K562 (cell line): ENCODE measurements around the gene SLC24A3. TPM values are rescaled to one million over a fixed set of nuclear protein-coding genes. Genes with fewer than 3 reads are reported as not detected.

ENCODE experiments used
- ATAC-seq: fragments of 200-7000 bp; cut with Tn5 transposase; 3 replicates; pipeline ENCODE4 v1.9.1; 2020; ENCODE audit warnings: moderate library complexity
- BruUV-seq: library from RNA; stranded (reverse); fragments of 400-500 nt; replicated peaks from 2 replicates; lab custom pipeline; 2021; lab: Mats Ljungman, UMichigan
- CTCF ChIA-PET: fragments of 300-600 bp; formaldehyde crosslinking; extraction: SDS; loops from one replicate; lab custom pipeline; 2021; ENCODE audit warnings: low intra/inter-chr PET ratio; lab: Yijun Ruan, JAX
- POLR2A ChIA-PET: fragments of 300-600, 350-650 bp; sonication (Branson Sonifier 250); formaldehyde crosslinking; extraction: SDS; loops from one replicate; lab custom pipeline; 2021; ENCODE audit warnings: antibody characterized with exemption, inconsistent platforms; lab: Yijun Ruan, JAX
- DNase-seq, 4 experiments: peaks; one replicate each; pipeline versions ENCODE4 v3.0.0 to v3.0.0-alpha.2; 2011 to 2018; ENCODE audit warnings: low spot score in 3 of 4, mixed read lengths in 3 of 4; ENCODE audit errors: extremely low read depth in 1 of 4
- FAIRE-seq: peaks from 2 replicates; lab custom pipeline; 2011; peaks lifted over from hg19 to GRCh38; lab: Jason Lieb, UNC
- H2AFZ ChIP-seq: 2 replicates; pipeline ENCODE4 v1.6.0; 2011; ENCODE audit warnings: low read depth, low read length, control low read depth, inconsistent platforms
- H3K27ac ChIP-seq: fragments of 200-600 bp; 3 replicates; pipeline ENCODE4 v1.8.0; 2011; ENCODE audit warnings: low read depth, mild to moderate bottlenecking, control low read depth, inconsistent platforms, low read length, moderate library complexity, mixed read lengths; ENCODE audit errors: extremely low read depth
- H3K27me3 ChIP-seq, 2 experiments: fragments of 300-600 bp in 1 of 2; 2 replicates in 1 of 2; 3 replicates in 1 of 2; pipeline versions ENCODE4 v1.6.0 to v1.8.0; 2011; ENCODE audit warnings: inconsistent platforms in 2 of 2, low read length in 2 of 2, mild to moderate bottlenecking in 1 of 2, mixed read lengths in 1 of 2, moderate library complexity in 1 of 2; ENCODE audit not compliant: control insufficient read depth in 2 of 2, insufficient read depth in 2 of 2
- H3K36me3 ChIP-seq: fragments of 300-600 bp; 3 replicates; pipeline ENCODE4 v1.8.0; 2011; ENCODE audit warnings: mild to moderate bottlenecking, low read length, inconsistent platforms; ENCODE audit not compliant: control insufficient read depth, insufficient read depth
- H3K4me1 ChIP-seq, 2 experiments: fragments of 200-600 bp in 1 of 2; replicated peaks in 1 of 2; 2 replicates in 1 of 2; 3 replicates in 1 of 2; pipeline versions ENCODE4 v1.5.1 to v1.8.0; 2011; ENCODE audit warnings: inconsistent platforms in 2 of 2, low read length in 2 of 2, mild to moderate bottlenecking in 1 of 2, mixed read lengths in 1 of 2, moderate library complexity in 1 of 2; ENCODE audit not compliant: control insufficient read depth in 2 of 2, insufficient read depth in 2 of 2
- H3K4me2 ChIP-seq: 2 replicates; pipeline ENCODE4 v1.6.1; 2011; ENCODE audit warnings: low read length, control low read depth, inconsistent platforms, mixed read lengths; ENCODE audit not compliant: insufficient read depth
- H3K4me3 ChIP-seq: fragments of 200-600 bp; sonication (generic), shearing (Covaris generic); 2 replicates; pipeline ENCODE4 v1.5.1; 2016; ENCODE audit warnings: control low read depth, inconsistent platforms
- H3K79me2 ChIP-seq: fragments of 200-600 bp; 3 replicates; pipeline ENCODE4 v1.8.0; 2011; ENCODE audit warnings: low read length, inconsistent platforms; ENCODE audit not compliant: control insufficient read depth, insufficient read depth
- H3K9ac ChIP-seq, 2 experiments: 2 replicates each; pipeline versions ENCODE4 v1.6.0 to v1.6.1; 2011; ENCODE audit warnings: low read depth in 2 of 2, low read length in 2 of 2, control low read depth in 1 of 2, inconsistent platforms in 1 of 2, mild to moderate bottlenecking in 1 of 2, mixed read lengths in 1 of 2; ENCODE audit not compliant: insufficient read depth in 1 of 2
- H3K9me1 ChIP-seq: one replicate; pipeline ENCODE4 v1.6.0; 2011; ENCODE audit warnings: inconsistent platforms, mild to moderate bottlenecking, low read length, moderate library complexity; ENCODE audit not compliant: control insufficient read depth, insufficient read depth
- H3K9me3 ChIP-seq: replicated peaks from 2 replicates; pipeline ENCODE4 v1.5.1; 2011; ENCODE audit warnings: low read depth, low read length, inconsistent platforms; ENCODE audit not compliant: control insufficient read depth, insufficient read depth
- H4K20me1 ChIP-seq: replicated peaks from 2 replicates; pipeline ENCODE4 v1.6.1; 2011; ENCODE audit warnings: low read length, inconsistent platforms, mixed read lengths; ENCODE audit not compliant: control insufficient read depth, insufficient read depth
- ATF4 ChIP-seq: fragments of 450-650 bp; formaldehyde crosslinking; IDR thresholded peaks from 2 replicates; pipeline ENCODE4 v1.4.0; 2022; ENCODE audit warnings: mild to moderate bottlenecking, moderate library complexity
- CHD7 ChIP-seq: fragments of 200-600 bp; sonication (generic); IDR thresholded peaks from one replicate; pipeline ENCODE4 v1.6.1; 2012; ENCODE audit warnings: mild to moderate bottlenecking, low read depth, low read length, inconsistent platforms
- CXXC5 ChIP-seq: fragments of 250-450 bp; sonication (Bioruptor Pico); IDR thresholded peaks from 2 replicates; pipeline ENCODE4 v1.8.0; 2022; ENCODE audit warnings: inconsistent platforms, mild to moderate bottlenecking, moderate library complexity
- EGR1 ChIP-seq: fragments of 450-650 bp; conservative IDR thresholded peaks from 2 replicates; pipeline ENCODE4 v1.6.1; 2017; ENCODE audit warnings: mild to moderate bottlenecking
- ELF4 ChIP-seq: fragments of 450-650 bp; formaldehyde crosslinking; IDR thresholded peaks from 2 replicates; pipeline ENCODE4 v1.4.0; 2022; ENCODE audit warnings: missing genetic modification characterization
- GABPB1 ChIP-seq: sonication (generic); formaldehyde crosslinking; IDR thresholded peaks from 2 replicates; pipeline ENCODE4 v1.8.0; 2022; ENCODE audit warnings: mild to moderate bottlenecking, missing genetic modification reagents
- KLF16 ChIP-seq: IDR thresholded peaks from 2 replicates; pipeline ENCODE4 v1.6.1; 2016; ENCODE audit warnings: antibody characterized with exemption
- MTA1 ChIP-seq: fragments of 450-650 bp; IDR thresholded peaks from 2 replicates; pipeline ENCODE4 v1.6.1; 2017; ENCODE audit warnings: borderline replicate concordance
- RBBP5 ChIP-seq: fragments of 200-600 bp; sonication (generic); IDR thresholded peaks from 2 replicates; pipeline ENCODE4 v1.6.1; 2012; ENCODE audit warnings: borderline replicate concordance, mild to moderate bottlenecking, low read length, control low read depth, inconsistent platforms; ENCODE audit not compliant: insufficient read depth, poor library complexity, severe bottlenecking
- SETDB1 ChIP-seq: IDR thresholded peaks from one replicate; pipeline ENCODE4 v1.6.1; 2012; ENCODE audit warnings: low read length, control low read depth, inconsistent platforms
- SMARCA5 ChIP-seq: fragments of 450-650 bp; IDR thresholded peaks from 2 replicates; pipeline ENCODE4 v1.6.1; 2016
- SMARCE1 ChIP-seq: fragments of 450-650 bp; IDR thresholded peaks from 2 replicates; pipeline ENCODE4 v1.7.1; 2016; ENCODE audit warnings: mild to moderate bottlenecking
- WGBS: fragments of 100-300 bp; shearing (Covaris generic); methylation state at CpG from one replicate; pipeline ENCODE4 v1.1.6; 2016; ENCODE audit warnings: low coverage, mixed read lengths; ENCODE audit not compliant: insufficient coverage; ENCODE audit errors: missing lambda C conversion rate; 5-methylcytosine and 5-hydroxymethylcytosine counted together
- in situ Hi-C: fragments of 300-500 bp; cut with MboI; formaldehyde crosslinking; loops from 4 replicates; pipeline ENCODE4 v1.15.0; 2018; ENCODE audit warnings: inconsistent platforms, mixed read lengths
- intact Hi-C: fragments of 100-400 bp; cut with micrococcal nuclease; formaldehyde crosslinking; loops from 2 replicates; pipeline ENCODE4 v1.14.2; 2022
- polyA plus RNA-seq, 8 experiments: library from polyadenylated mRNA; depleted of rRNA in 4 of 8; stranded (reverse) in 5 of 8; unstranded in 3 of 8; fragments of >200 nt; fragmentation: Nextera tagmentation in 2 of 8; fragmentation: Illumina TruSeq in 1 of 8; extraction: Ambion mirVana in 2 of 8; extraction: Trizol in 1 of 8; gene quantifications; 2 replicates each; pipeline versions ENCODE4 v1.2.1 to v1.2.3, GENCODE V29; 2011 to 2014; ENCODE audit warnings: inconsistent platforms in 1 of 8, missing spikeins in 1 of 8
- total RNA-seq, 7 experiments: library from RNA; depleted of rRNA in 6 of 7; stranded (reverse); fragments of >200 nt in 6 of 7; fragmentation: Illumina TruSeq in 2 of 7; extraction: Trizol in 2 of 7; gene quantifications; 2 replicates each; pipeline versions ENCODE4 v1.2.1 to v1.2.3, GENCODE V29; 2011 to 2021; ENCODE audit warnings: low replicate concordance in 1 of 7

Gene SLC24A3
- total and polyA plus RNA-seq, 9 of the 15 experiments (the other 6 are each of a cell fraction or from before 2014, with no cell fraction given) = not detected

GRCh38 chr20:19275630-19276071 is 63.2 kb downstream of the SLC24A3 start:
- Histone ChIP-seq H3K36me3 (no peaks in the 10 kb centered on the region), H3K9me3 (no peaks in the 10 kb centered on the region), H3K9me1 (no peaks in the 10 kb centered on the region), H4K20me1 (no peaks in the 10 kb centered on the region), H3K27ac (no peak overlapping the region), H3K9ac (no peak overlapping the region), H3K79me2 (no peaks in the 10 kb centered on the region), H2AFZ (no peak overlapping the region), H3K4me1 (no peaks in the 10 kb centered on the region), H3K4me3 (no peak overlapping the region), H3K4me2 (no peak overlapping the region), H3K27me3 (no peaks in the 10 kb centered on the region)
- in situ Hi-C loops (no loop called here), intact Hi-C loops (no loop called here)
- BruUV-seq = no TSS peak
- ChIA-PET POLR2A (no interaction called here), CTCF (no interaction called here)
- no peak for ATAC-seq
- no peak for DNase-seq
- FAIRE-seq = no peak
- 0% methylated on average over 1 of the region's 7 CpGs for WGBS
- TF ChIP-seq ELF4 = no peak
- TF ChIP-seq SMARCE1 = no peak
- TF ChIP-seq ATF4 (CRISPR knock-in tag) = no peak
- no peak for TF ChIP-seq GABPB1 (CRISPR knock-in tag)
- no peak for TF ChIP-seq EGR1
- TF ChIP-seq MTA1 = no peak
- TF ChIP-seq SMARCA5 = no peak
- TF ChIP-seq RBBP5 = no peak
- TF ChIP-seq SETDB1 = no peak
- no peak for TF ChIP-seq KLF16
- TF ChIP-seq CHD7 = no peak
- TF ChIP-seq CXXC5 (CRISPR knock-in tag) = no peak
